K562 (cell line): ENCODE data around the gene RNF151. TPM values are rescaled to one million over a fixed set of nuclear protein-coding genes. Genes with fewer than 3 reads are reported as not detected.

Source experiments
- CHD7 ChIP-seq: fragments of 200-600 bp; sonication (generic); IDR thresholded peaks from one replicate; pipeline ENCODE4 v1.6.1; 2012; ENCODE audit warnings: mild to moderate bottlenecking, low read depth, low read length, inconsistent platforms
- DIDO1 ChIP-seq: fragments of 450-650 bp; IDR thresholded peaks from 2 replicates; pipeline ENCODE4 v1.6.1; 2016; ENCODE audit warnings: low read depth, missing biosample characterization, missing genetic modification characterization
- ERF ChIP-seq: fragments of 450-650 bp; formaldehyde crosslinking; IDR thresholded peaks from 2 replicates; pipeline ENCODE4 v1.4.0; 2020; ENCODE audit warnings: mild to moderate bottlenecking, mixed read lengths
- MEF2A ChIP-seq: IDR thresholded peaks from 2 replicates; pipeline ENCODE4 v1.6.1; 2011; ENCODE audit warnings: low read depth, mild to moderate bottlenecking, low read length, moderate library complexity; ENCODE audit not compliant: control insufficient read depth
- MIER1 ChIP-seq: fragments of 450-650 bp; IDR thresholded peaks from 2 replicates; pipeline ENCODE4 v1.6.1; 2016; ENCODE audit warnings: antibody characterized with exemption, mild to moderate bottlenecking, low read depth
- RFX1 ChIP-seq: fragments of 450-650 bp; IDR thresholded peaks from 2 replicates; pipeline ENCODE4 v1.6.1; 2016; ENCODE audit warnings: mild to moderate bottlenecking, moderate library complexity
- SMARCA5 ChIP-seq: fragments of 450-650 bp; IDR thresholded peaks from 2 replicates; pipeline ENCODE4 v1.6.1; 2016
- SMC3 ChIP-seq: conservative IDR thresholded peaks from 2 replicates; pipeline ENCODE4 v1.6.1; 2011; ENCODE audit warnings: low read depth, low read length, improper control_type of control experiment; ENCODE audit not compliant: insufficient read depth
- TAL1 ChIP-seq: fragments of 450-650 bp; IDR thresholded peaks from 2 replicates; pipeline ENCODE4 v1.6.1; 2016; ENCODE audit warnings: mild to moderate bottlenecking
- ZBTB8A ChIP-seq: fragments of 450-650 bp; IDR thresholded peaks from 2 replicates; pipeline ENCODE4 v1.6.1; 2018; ENCODE audit warnings: mild to moderate bottlenecking, moderate library complexity; ENCODE audit not compliant: partially characterized antibody
- polyA plus RNA-seq, 8 experiments: library from polyadenylated mRNA; depleted of rRNA in 4 of 8; stranded (reverse) in 5 of 8; unstranded in 3 of 8; fragments of >200 nt; fragmentation: Nextera tagmentation in 2 of 8; fragmentation: Illumina TruSeq in 1 of 8; extraction: Ambion mirVana in 2 of 8; extraction: Trizol in 1 of 8; gene quantifications; 2 replicates each; pipeline versions ENCODE4 v1.2.1 to v1.2.3, GENCODE V29; 2011 to 2014; ENCODE audit warnings: inconsistent platforms in 1 of 8, missing spikeins in 1 of 8
- total RNA-seq, 7 experiments: library from RNA; depleted of rRNA in 6 of 7; stranded (reverse); fragments of >200 nt in 6 of 7; fragmentation: Illumina TruSeq in 2 of 7; extraction: Trizol in 2 of 7; gene quantifications; 2 replicates each; pipeline versions ENCODE4 v1.2.1 to v1.2.3, GENCODE V29; 2011 to 2021; ENCODE audit warnings: low replicate concordance in 1 of 7

The RNF151 gene
- total and polyA plus RNA-seq, 9 of the 15 experiments (the other 6 are each of a cell fraction or from before 2014, with no cell fraction given), result not detected

- TF ChIP-seq SMARCA5 (no peak), CHD7 (no peak), TAL1 (no peak), ZBTB8A (no peak), ERF (CRISPR knock-in tag) (no peak), DIDO1 (no peak), MEF2A (no peak), MIER1 (no peak), SMC3 (no peak), RFX1 (no peak)
Measured at GRCh38 chr16:1942810-1943726, 23.6 kb upstream of the RNF151 start, which contains the start of gene MSRB1 (continued).
